Ishikawa (cell line): ENCODE measurements around the gene CD59.

Source experiments
- CREB1 ChIP-seq: IDR thresholded peaks from 2 replicates; pipeline ENCODE4 v1.6.1; 2012; ENCODE audit warnings: low read depth
- EGR1 ChIP-seq: IDR thresholded peaks from 2 replicates; pipeline ENCODE4 v1.6.1; 2012
- EP300 ChIP-seq: IDR thresholded peaks from 2 replicates; pipeline ENCODE4 v1.6.1; 2012; ENCODE audit warnings: borderline replicate concordance
- FOXM1 ChIP-seq: IDR thresholded peaks from 2 replicates; pipeline ENCODE4 v1.6.1; 2012; ENCODE audit warnings: low read depth, borderline replicate concordance
- TEAD4 ChIP-seq: IDR thresholded peaks from 2 replicates; pipeline ENCODE4 v1.6.1; 2012
- YY1 ChIP-seq: IDR thresholded peaks from 2 replicates; pipeline ENCODE4 v1.6.1; 2012; ENCODE audit warnings: low read depth
- TF ChIP-seq, protein P1 (sequence below): IDR thresholded peaks from 2 replicates; pipeline ENCODE4 v1.6.1; 2012; ENCODE audit warnings: low read depth, mild to moderate bottlenecking

DNA sequence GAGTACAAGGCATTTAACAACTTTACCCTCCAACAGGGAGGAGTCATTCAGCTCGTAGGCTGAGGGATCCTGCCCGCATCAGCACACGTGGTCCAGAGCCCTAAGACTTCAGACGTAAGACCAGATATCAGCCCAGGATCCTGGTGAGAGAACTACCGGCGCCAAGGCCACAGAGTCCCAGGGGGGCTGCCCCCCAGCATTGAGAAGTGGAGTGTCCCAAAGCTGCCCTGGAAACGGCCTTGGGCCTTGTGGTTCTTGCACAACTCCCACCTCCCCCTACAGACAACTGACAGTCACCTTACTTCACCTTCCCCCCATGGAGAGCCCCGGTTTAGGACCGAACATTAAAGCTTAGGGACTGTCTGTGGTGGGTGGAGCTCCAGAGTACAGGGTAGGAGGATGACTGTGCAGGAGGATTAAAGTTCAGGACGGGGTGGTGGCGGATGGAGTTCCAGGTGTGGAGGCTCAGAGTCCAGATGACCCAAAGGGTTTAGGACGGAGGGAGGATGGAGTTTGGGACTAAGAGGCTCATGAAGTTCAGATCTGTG is 36.6 kb downstream of the CD59 start:
- TF ChIP-seq, protein P1, sequence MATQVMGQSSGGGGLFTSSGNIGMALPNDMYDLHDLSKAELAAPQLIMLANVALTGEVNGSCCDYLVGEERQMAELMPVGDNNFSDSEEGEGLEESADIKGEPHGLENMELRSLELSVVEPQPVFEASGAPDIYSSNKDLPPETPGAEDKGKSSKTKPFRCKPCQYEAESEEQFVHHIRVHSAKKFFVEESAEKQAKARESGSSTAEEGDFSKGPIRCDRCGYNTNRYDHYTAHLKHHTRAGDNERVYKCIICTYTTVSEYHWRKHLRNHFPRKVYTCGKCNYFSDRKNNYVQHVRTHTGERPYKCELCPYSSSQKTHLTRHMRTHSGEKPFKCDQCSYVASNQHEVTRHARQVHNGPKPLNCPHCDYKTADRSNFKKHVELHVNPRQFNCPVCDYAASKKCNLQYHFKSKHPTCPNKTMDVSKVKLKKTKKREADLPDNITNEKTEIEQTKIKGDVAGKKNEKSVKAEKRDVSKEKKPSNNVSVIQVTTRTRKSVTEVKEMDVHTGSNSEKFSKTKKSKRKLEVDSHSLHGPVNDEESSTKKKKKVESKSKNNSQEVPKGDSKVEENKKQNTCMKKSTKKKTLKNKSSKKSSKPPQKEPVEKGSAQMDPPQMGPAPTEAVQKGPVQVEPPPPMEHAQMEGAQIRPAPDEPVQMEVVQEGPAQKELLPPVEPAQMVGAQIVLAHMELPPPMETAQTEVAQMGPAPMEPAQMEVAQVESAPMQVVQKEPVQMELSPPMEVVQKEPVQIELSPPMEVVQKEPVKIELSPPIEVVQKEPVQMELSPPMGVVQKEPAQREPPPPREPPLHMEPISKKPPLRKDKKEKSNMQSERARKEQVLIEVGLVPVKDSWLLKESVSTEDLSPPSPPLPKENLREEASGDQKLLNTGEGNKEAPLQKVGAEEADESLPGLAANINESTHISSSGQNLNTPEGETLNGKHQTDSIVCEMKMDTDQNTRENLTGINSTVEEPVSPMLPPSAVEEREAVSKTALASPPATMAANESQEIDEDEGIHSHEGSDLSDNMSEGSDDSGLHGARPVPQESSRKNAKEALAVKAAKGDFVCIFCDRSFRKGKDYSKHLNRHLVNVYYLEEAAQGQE, result no peak
- no peak for TF ChIP-seq FOXM1
- no peak for TF ChIP-seq CREB1
- no peak for TF ChIP-seq YY1
- no peak for TF ChIP-seq TEAD4
- TF ChIP-seq EP300, result no peak
- TF ChIP-seq EGR1, result no peak
